K562 (cell line): ENCODE measurements around the gene SCYL1. TPM values are rescaled to one million over a fixed set of nuclear protein-coding genes. Genes with fewer than 3 reads are reported as not detected.

Experiments used
- CBFB ChIP-seq: sonication (generic); formaldehyde crosslinking; IDR thresholded peaks from 2 replicates; pipeline ENCODE4 v1.4.0; 2020; ENCODE audit warnings: mild to moderate bottlenecking, missing genetic modification reagents
- CLOCK ChIP-seq: fragments of 250-450 bp; sonication (Bioruptor Pico); IDR thresholded peaks from 2 replicates; pipeline ENCODE4 v1.4.0; 2020; ENCODE audit warnings: mild to moderate bottlenecking, moderate library complexity, borderline replicate concordance
- HMG20A ChIP-seq: fragments of 450-650 bp; formaldehyde crosslinking; conservative IDR thresholded peaks from 2 replicates; pipeline ENCODE4 v1.4.0; 2020; ENCODE audit warnings: mild to moderate bottlenecking, mixed read lengths
- L3MBTL2 ChIP-seq: fragments of 450-650 bp; IDR thresholded peaks from 2 replicates; pipeline ENCODE4 v1.6.1; 2016; ENCODE audit warnings: mild to moderate bottlenecking, moderate library complexity
- NEUROD1 ChIP-seq: fragments of 150-350 bp; IDR thresholded peaks from 2 replicates; pipeline ENCODE4 v1.6.1; 2014; ENCODE audit warnings: borderline replicate concordance, low read length, low read depth; ENCODE audit not compliant: partially characterized antibody
- POLR2AphosphoS2 ChIP-seq: IDR thresholded peaks from 2 replicates; pipeline ENCODE4 v1.6.1; 2012; ENCODE audit warnings: low read length, improper control_type of control experiment
- RBFOX2 ChIP-seq: fragments of 200-400 bp; formaldehyde crosslinking; IDR thresholded peaks from 2 replicates; pipeline ENCODE4 v1.6.1; 2017; ENCODE audit warnings: low read depth, mild to moderate bottlenecking, low read length, moderate library complexity
- SIX5 ChIP-seq, 2 experiments: IDR thresholded peaks; 2 replicates each; pipeline ENCODE4 v1.6.1; 2011; ENCODE audit warnings: low read length in 2 of 2, borderline replicate concordance in 1 of 2, low read depth in 1 of 2, mild to moderate bottlenecking in 1 of 2, moderate library complexity in 1 of 2; ENCODE audit not compliant: insufficient read depth in 1 of 2
- SMARCA4 ChIP-seq: fragments of 450-650 bp; IDR thresholded peaks from 2 replicates; pipeline ENCODE4 v1.6.1; 2016
- SOX6 ChIP-seq: fragments of 450-650 bp; IDR thresholded peaks from 2 replicates; pipeline ENCODE4 v1.6.1; 2014; ENCODE audit warnings: mild to moderate bottlenecking
- SRSF9 ChIP-seq: fragments of 200-400 bp; formaldehyde crosslinking; IDR thresholded peaks from 2 replicates; pipeline ENCODE4 v1.6.1; 2017; ENCODE audit warnings: low read depth, low read length, borderline replicate concordance
- XRCC5 ChIP-seq: fragments of 200-400 bp; formaldehyde crosslinking; IDR thresholded peaks from 2 replicates; pipeline ENCODE4 v1.6.1; 2017; ENCODE audit warnings: low read depth, mild to moderate bottlenecking, low read length
- ZBTB17 ChIP-seq: fragments of 450-650 bp; formaldehyde crosslinking; IDR thresholded peaks from 2 replicates; pipeline ENCODE4 v1.4.0; 2020; ENCODE audit warnings: mild to moderate bottlenecking
- ZBTB40 ChIP-seq, 2 experiments: fragments of 450-650 bp in 1 of 2; sonication (generic) in 1 of 2; formaldehyde crosslinking in 1 of 2; IDR thresholded peaks; 2 replicates each; pipeline versions ENCODE4 v1.7.1 to v1.9.0; 2016 to 2022; ENCODE audit warnings: inconsistent platforms in 1 of 2, mild to moderate bottlenecking in 1 of 2, missing genetic modification reagents in 1 of 2
- ZNF239 ChIP-seq: fragments of 250-450 bp; sonication (Bioruptor Pico); IDR thresholded peaks from 2 replicates; pipeline ENCODE4 v1.4.0; 2020; ENCODE audit warnings: mild to moderate bottlenecking
- ZNF764 ChIP-seq: fragments of 250-450 bp; sonication (Bioruptor Pico); IDR thresholded peaks from 2 replicates; pipeline ENCODE4 v1.4.0; 2020; ENCODE audit warnings: low read depth, mild to moderate bottlenecking, moderate library complexity
- polyA plus RNA-seq, 8 experiments: library from polyadenylated mRNA; depleted of rRNA in 4 of 8; stranded (reverse) in 5 of 8; unstranded in 3 of 8; fragments of >200 nt; fragmentation: Nextera tagmentation in 2 of 8; fragmentation: Illumina TruSeq in 1 of 8; extraction: Ambion mirVana in 2 of 8; extraction: Trizol in 1 of 8; gene quantifications; 2 replicates each; pipeline versions ENCODE4 v1.2.1 to v1.2.3, GENCODE V29; 2011 to 2014; ENCODE audit warnings: inconsistent platforms in 1 of 8, missing spikeins in 1 of 8
- total RNA-seq, 7 experiments: library from RNA; depleted of rRNA in 6 of 7; stranded (reverse); fragments of >200 nt in 6 of 7; fragmentation: Illumina TruSeq in 2 of 7; extraction: Trizol in 2 of 7; gene quantifications; 2 replicates each; pipeline versions ENCODE4 v1.2.1 to v1.2.3, GENCODE V29; 2011 to 2021; ENCODE audit warnings: low replicate concordance in 1 of 7

SCYL1 gene
- total and polyA plus RNA-seq, 9 of the 15 experiments (the other 6 are each of a cell fraction or from before 2014, with no cell fraction given): 1.9 to 145 (median 57.6) TPM

GRCh38 chr11:65540290-65541092, 15.6 kb downstream of the SCYL1 start (continued):
- TF ChIP-seq XRCC5 (peak; percentile 44; the same call in 1 of the 2 replicates), SRSF9 (no peak), SIX5 (IDR thresholded peaks at IDR 0.05; ENCODE audit: borderline replicate concordance in 1 of 2, insufficient read depth in 1 of 2, low read depth in 1 of 2, low read length in 2 of 2) (no peak), ZBTB17 (CRISPR knock-in tag) (peak; percentile 26; the same call in 1 of the 2 replicates), HMG20A (CRISPR knock-in tag) (no peak), CBFB (CRISPR knock-in tag) (peak; percentile 62; the same call in 1 of the 2 replicates), RBFOX2 (peak; percentile 74), ZNF239 (CRISPR knock-in tag) (no peak), ZBTB40 (IDR thresholded peaks at IDR 0.05) (peak; percentile 71), ZBTB40 (CRISPR knock-in tag; IDR thresholded peaks at IDR 0.05) (no peak), NEUROD1 (peak; percentile 48), POLR2AphosphoS2 (peak; percentile 85; the same call in 1 of the 2 replicates), ZNF764 (CRISPR knock-in tag) (no peak), L3MBTL2 (peak; percentile 75), CLOCK (CRISPR knock-in tag) (no peak), SMARCA4 (0 out of 2 replicates have a peak, but pooled peaks have one; percentile 13), SOX6 (peak; percentile 8; the same call in 1 of the 2 replicates)
